ENCODE data around the gene SASH1.

SASH1 gene

GRCh38 chr6:148401571-148401970 lies 58.9 kb downstream of the SASH1 start:
- WGBS, 2 experiments = 95 to 96% methylated on average over 2 to 3 of the region's 3 CpGs
- H3K4me1 ChIP-seq (ENCODE audit: control insufficient read depth, insufficient read depth, low read length) = peaks cover 6% of the 10 kb centered on the region
- H3K36me3 ChIP-seq (ENCODE audit: control insufficient read depth, insufficient read depth, low read length) = no peaks in the 10 kb centered on the region
- H3K27me3 ChIP-seq (ENCODE audit: control insufficient read depth, insufficient read depth, low read length, poor library complexity, severe bottlenecking) = no peaks in the 10 kb centered on the region
- no peak overlapping the region for H3K27ac ChIP-seq (ENCODE audit: insufficient read depth, low read depth, low read length, poor library complexity, severe bottlenecking)
- no peak overlapping the region for H3K4me3 ChIP-seq (ENCODE audit: insufficient read depth, low read depth, low read length)
- H3K9me3 ChIP-seq (ENCODE audit: control insufficient read depth, low read length) = no peaks in the 10 kb centered on the region

- no peaks in the 10 kb centered on the region for H3K27me3 ChIP-seq (ENCODE audit: control insufficient read depth, insufficient read depth, low read length, poor library complexity, severe bottlenecking)
- 48 to 64% methylated on average over 5 to 8 of the region's 10 CpGs for WGBS, 2 experiments
- no peaks in the 10 kb centered on the region for H3K9me3 ChIP-seq (ENCODE audit: control insufficient read depth, low read length)
- no peaks in the 10 kb centered on the region for H3K36me3 ChIP-seq (ENCODE audit: control insufficient read depth, insufficient read depth, low read length)
- peaks cover 6% of the 10 kb centered on the region for H3K4me1 ChIP-seq (ENCODE audit: control insufficient read depth, insufficient read depth, low read length)
- H3K27ac ChIP-seq (ENCODE audit: insufficient read depth, low read depth, low read length, poor library complexity, severe bottlenecking) = no peak overlapping the region
- no peak overlapping the region for H3K4me3 ChIP-seq (ENCODE audit: insufficient read depth, low read depth, low read length)
Observed at GRCh38 chr6:148404456-148405054, 61.9 kb downstream of the SASH1 start.

GRCh38 chr6:148405894-148406293 lies 63.3 kb downstream of the SASH1 start:
- Histone ChIP-seq H3K9me3 (ENCODE audit: control insufficient read depth, low read length) (no peaks in the 10 kb centered on the region), H3K27ac (ENCODE audit: insufficient read depth, low read depth, low read length, poor library complexity, severe bottlenecking) (no peak overlapping the region), H3K36me3 (ENCODE audit: control insufficient read depth, insufficient read depth, low read length) (no peaks in the 10 kb centered on the region), H3K27me3 (ENCODE audit: control insufficient read depth, insufficient read depth, low read length, poor library complexity, severe bottlenecking) (no peaks in the 10 kb centered on the region), H3K4me3 (ENCODE audit: insufficient read depth, low read depth, low read length) (no peak overlapping the region), H3K4me1 (ENCODE audit: control insufficient read depth, insufficient read depth, low read length) (peaks cover 6% of the 10 kb centered on the region)
- 92 to 96% methylated on average over 2 of the region's 2 CpGs for WGBS, 2 experiments

GRCh38 chr6:148406579-148407371 lies 64.1 kb downstream of the SASH1 start:
- no peaks in the 10 kb centered on the region for H3K36me3 ChIP-seq (ENCODE audit: control insufficient read depth, insufficient read depth, low read length)
- no peak overlapping the region for H3K4me3 ChIP-seq (ENCODE audit: insufficient read depth, low read depth, low read length)
- 95 to 96% methylated on average over 5 to 6 of the region's 6 CpGs for WGBS, 2 experiments
- no peak overlapping the region for H3K27ac ChIP-seq (ENCODE audit: insufficient read depth, low read depth, low read length, poor library complexity, severe bottlenecking)
- H3K9me3 ChIP-seq (ENCODE audit: control insufficient read depth, low read length) = no peaks in the 10 kb centered on the region
- H3K27me3 ChIP-seq (ENCODE audit: control insufficient read depth, insufficient read depth, low read length, poor library complexity, severe bottlenecking) = no peaks in the 10 kb centered on the region
- H3K4me1 ChIP-seq (ENCODE audit: control insufficient read depth, insufficient read depth, low read length) = peaks cover 6% of the 10 kb centered on the region

GRCh38 chr6:148407372-148407771 lies 64.7 kb downstream of the SASH1 start:
- H3K4me1 ChIP-seq (ENCODE audit: control insufficient read depth, insufficient read depth, low read length) = peaks cover 6% of the 10 kb centered on the region
- H3K27me3 ChIP-seq (ENCODE audit: control insufficient read depth, insufficient read depth, low read length, poor library complexity, severe bottlenecking) = no peaks in the 10 kb centered on the region
- 90 to 95% methylated on average over 6 to 7 of the region's 7 CpGs for WGBS, 2 experiments
- H3K36me3 ChIP-seq (ENCODE audit: control insufficient read depth, insufficient read depth, low read length) = no peaks in the 10 kb centered on the region
- no peak overlapping the region for H3K27ac ChIP-seq (ENCODE audit: insufficient read depth, low read depth, low read length, poor library complexity, severe bottlenecking)
- no peaks in the 10 kb centered on the region for H3K9me3 ChIP-seq (ENCODE audit: control insufficient read depth, low read length)
- no peak overlapping the region for H3K4me3 ChIP-seq (ENCODE audit: insufficient read depth, low read depth, low read length)

GRCh38 chr6:148413321-148414091 lies 70.9 kb downstream of the SASH1 start:
- 87 to 88% methylated on average over 10 to 11 of the region's 12 CpGs for WGBS, 2 experiments
- Histone ChIP-seq H3K36me3 (ENCODE audit: control insufficient read depth, insufficient read depth, low read length) (no peaks in the 10 kb centered on the region), H3K4me1 (ENCODE audit: control insufficient read depth, insufficient read depth, low read length) (peaks cover 12% of the 10 kb centered on the region), H3K9me3 (ENCODE audit: control insufficient read depth, low read length) (no peaks in the 10 kb centered on the region), H3K4me3 (ENCODE audit: insufficient read depth, low read depth, low read length) (no peak overlapping the region), H3K27ac (ENCODE audit: insufficient read depth, low read depth, low read length, poor library complexity, severe bottlenecking) (no peak overlapping the region), H3K27me3 (ENCODE audit: control insufficient read depth, insufficient read depth, low read length, poor library complexity, severe bottlenecking) (no peaks in the 10 kb centered on the region)

GRCh38 chr6:148414092-148414489 lies 71.5 kb downstream of the SASH1 start:
- Histone ChIP-seq H3K4me1 (ENCODE audit: control insufficient read depth, insufficient read depth, low read length) (peaks cover 12% of the 10 kb centered on the region), H3K9me3 (ENCODE audit: control insufficient read depth, low read length) (no peaks in the 10 kb centered on the region), H3K36me3 (ENCODE audit: control insufficient read depth, insufficient read depth, low read length) (no peaks in the 10 kb centered on the region), H3K4me3 (ENCODE audit: insufficient read depth, low read depth, low read length) (no peak overlapping the region), H3K27ac (ENCODE audit: insufficient read depth, low read depth, low read length, poor library complexity, severe bottlenecking) (no peak overlapping the region), H3K27me3 (ENCODE audit: control insufficient read depth, insufficient read depth, low read length, poor library complexity, severe bottlenecking) (no peaks in the 10 kb centered on the region)
- WGBS, 2 experiments = 93 to 98% methylated on average over 2 of the region's 3 CpGs

- no peak overlapping the region for H3K27ac ChIP-seq (ENCODE audit: insufficient read depth, low read depth, low read length, poor library complexity, severe bottlenecking)
- 96 to 97% methylated on average over 3 of the region's 3 CpGs for WGBS, 2 experiments
Observed at GRCh38 chr6:148414836-148415235, 72.2 kb downstream of the SASH1 start.

GRCh38 chr6:148415511-148416260 lies 73.0 kb downstream of the SASH1 start:
- Histone ChIP-seq H3K27me3 (ENCODE audit: control insufficient read depth, insufficient read depth, low read length, poor library complexity, severe bottlenecking) (no peaks in the 10 kb centered on the region), H3K36me3 (ENCODE audit: control insufficient read depth, insufficient read depth, low read length) (no peaks in the 10 kb centered on the region), H3K9me3 (ENCODE audit: control insufficient read depth, low read length) (no peaks in the 10 kb centered on the region), H3K4me3 (ENCODE audit: insufficient read depth, low read depth, low read length) (no peak overlapping the region), H3K4me1 (ENCODE audit: control insufficient read depth, insufficient read depth, low read length) (peaks cover 12% of the 10 kb centered on the region), H3K27ac (ENCODE audit: insufficient read depth, low read depth, low read length, poor library complexity, severe bottlenecking) (no peak overlapping the region)
- 91 to 98% methylated on average over 4 of the region's 4 CpGs for WGBS, 2 experiments

More at GRCh38 chr6:148414836-148415235, 72.2 kb downstream of the SASH1 start:
- Histone ChIP-seq H3K4me3 (ENCODE audit: insufficient read depth, low read depth, low read length) (no peak overlapping the region), H3K9me3 (ENCODE audit: control insufficient read depth, low read length) (no peaks in the 10 kb centered on the region), H3K27me3 (ENCODE audit: control insufficient read depth, insufficient read depth, low read length, poor library complexity, severe bottlenecking) (no peaks in the 10 kb centered on the region), H3K4me1 (ENCODE audit: control insufficient read depth, insufficient read depth, low read length) (peaks cover 12% of the 10 kb centered on the region), H3K36me3 (ENCODE audit: control insufficient read depth, insufficient read depth, low read length) (no peaks in the 10 kb centered on the region)

Measured in ectodermal cell (in vitro differentiated cells).